Effector CD8-positive, alpha-beta T cell (primary cell): ENCODE measurements around the gene ACMSD.
"Not testable (repeated sequence)": the region's sequence is repeated elsewhere in the genome, so short reads cannot be mapped to it uniquely, and the experiment has no call there.

Experiments
- DNase-seq: peaks from one replicate; lab custom pipeline; 2025; lab: John Stamatoyannopoulos, UW

Gene ACMSD

GRCh38 chr2:134847582-134847981 lies 9.2 kb downstream of the ACMSD start:
- not testable (repeated sequence) for DNase-seq

- DNase-seq = no peak
Measured at GRCh38 chr2:134852518-134852917, 14.1 kb downstream of the ACMSD start.

- DNase-seq = no peak
Measured at GRCh38 chr2:134855709-134856108, 17.3 kb downstream of the ACMSD start.

GRCh38 chr2:134858245-134858644 lies 19.8 kb downstream of the ACMSD start:
- DNase-seq = no peak

- DNase-seq = no peak
Measured at GRCh38 chr2:134861173-134861572, 22.8 kb downstream of the ACMSD start.

GRCh38 chr2:134862069-134862468 lies 23.7 kb downstream of the ACMSD start:
- DNase-seq = no peak

GRCh38 chr2:134862674-134863073 lies 24.3 kb downstream of the ACMSD start:
- no peak for DNase-seq

GRCh38 chr2:134863446-134863845 lies 25.0 kb downstream of the ACMSD start:
- DNase-seq = no peak

GRCh38 chr2:134865067-134865787 lies 26.8 kb downstream of the ACMSD start:
- DNase-seq = no peak

- no peak for DNase-seq
Measured at GRCh38 chr2:134866498-134867099, 28.2 kb downstream of the ACMSD start.

GRCh38 chr2:134869946-134870736 lies 31.7 kb downstream of the ACMSD start:
- DNase-seq = no peak

GRCh38 chr2:134873152-134873551 lies 34.7 kb downstream of the ACMSD start:
- DNase-seq = no peak

GRCh38 chr2:134875309-134875708 lies 36.9 kb downstream of the ACMSD start:
- no peak for DNase-seq

GRCh38 chr2:134882773-134883172 lies 44.4 kb downstream of the ACMSD start:
- DNase-seq = no peak

- DNase-seq = no peak
Measured at GRCh38 chr2:134883552-134884293, 45.3 kb downstream of the ACMSD start.

GRCh38 chr2:134884435-134884834 lies 46.0 kb downstream of the ACMSD start:
- DNase-seq = no peak

- DNase-seq = no peak
Measured at GRCh38 chr2:134892282-134893035, 54.0 kb downstream of the ACMSD start.

- DNase-seq = no peak
Measured at GRCh38 chr2:134897932-134898331, 59.5 kb downstream of the ACMSD start.

GRCh38 chr2:134899204-134899603 lies 60.8 kb downstream of the ACMSD start:
- no peak for DNase-seq

GRCh38 chr2:134900151-134900550 lies 61.7 kb downstream of the ACMSD start:
- no peak for DNase-seq

- not testable (repeated sequence) for DNase-seq
Measured at GRCh38 chr2:134903701-134904100, 65.3 kb downstream of the ACMSD start.
